Vagina (tissue), 2 donors: Measurements from ENCODE around the gene DDX11.
"Not testable (repeated sequence)": the region's sequence is repeated elsewhere in the genome, so short reads cannot be mapped to it uniquely, and the experiment has no call there.

Source experiments
- POLR2A ChIP-seq, 2 donors: fragments of 450-650 bp; IDR thresholded peaks; one replicate each; pipeline ENCODE4 v1.6.1; 2017; ENCODE audit warnings: antibody characterized with exemption in 2 of 2, mild to moderate bottlenecking in 2 of 2, moderate library complexity in 2 of 2
- POLR2AphosphoS5 ChIP-seq, 2 donors: sonication (generic); formaldehyde crosslinking; IDR thresholded peaks; one replicate each; pipeline ENCODE4 v1.9.0; 2017; ENCODE audit warnings: antibody characterized with exemption in 2 of 2, mild to moderate bottlenecking in 2 of 2, low read depth in 1 of 2; ENCODE audit not compliant: insufficient read depth in 1 of 2

GRCh38 chr12:31099434-31099833, 25.8 kb downstream of the DDX11 start:
- not testable (repeated sequence) for TF ChIP-seq POLR2A (IDR thresholded peaks at IDR 0.05); POLR2AphosphoS5 (IDR thresholded peaks at IDR 0.05; ENCODE audit: insufficient read depth in 1 of 2, low read depth in 1 of 2)
